K562 (cell line): ENCODE data around the gene ANO8. TPM values are rescaled to one million over a fixed set of nuclear protein-coding genes. Genes with fewer than 3 reads are reported as not detected.

Source experiments
- ASH1L ChIP-seq: fragments of 450-650 bp; IDR thresholded peaks from 2 replicates; pipeline ENCODE4 v1.6.1; 2018; ENCODE audit warnings: borderline replicate concordance, mild to moderate bottlenecking, low read depth; ENCODE audit not compliant: partially characterized antibody
- CEBPB ChIP-seq: fragments of 450-650 bp; IDR thresholded peaks from 2 replicates; pipeline ENCODE4 v1.6.1; 2016; ENCODE audit warnings: missing genetic modification characterization, missing compliant biosample characterization
- DACH1 ChIP-seq: fragments of 450-650 bp; IDR thresholded peaks from 2 replicates; pipeline ENCODE4 v1.6.1; 2018; ENCODE audit not compliant: partially characterized antibody
- DMBX1 ChIP-seq: fragments of 250-450 bp; sonication (Bioruptor Pico); IDR thresholded peaks from 2 replicates; pipeline ENCODE4 v1.8.0; 2022; ENCODE audit warnings: inconsistent platforms, mild to moderate bottlenecking, moderate library complexity, borderline replicate concordance
- EZH2 ChIP-seq: IDR thresholded peaks from 2 replicates; pipeline ENCODE4 v1.6.1; 2012; ENCODE audit warnings: low read depth, mild to moderate bottlenecking, inconsistent platforms, low read length, borderline replicate concordance
- HDGF ChIP-seq: fragments of 450-650 bp; IDR thresholded peaks from 2 replicates; pipeline ENCODE4 v1.6.1; 2016
- HNRNPL ChIP-seq: fragments of 200-400 bp; formaldehyde crosslinking; IDR thresholded peaks from 2 replicates; pipeline ENCODE4 v1.6.1; 2017; ENCODE audit warnings: low read depth, mild to moderate bottlenecking, low read length
- KAT8 ChIP-seq: fragments of 450-650 bp; IDR thresholded peaks from 2 replicates; pipeline ENCODE4 v1.6.1; 2016; ENCODE audit warnings: low read depth, mild to moderate bottlenecking
- MTA2 ChIP-seq: fragments of 450-650 bp; IDR thresholded peaks from 2 replicates; pipeline ENCODE4 v1.6.1; 2016; ENCODE audit warnings: low read depth
- NELFE ChIP-seq: IDR thresholded peaks from 2 replicates; pipeline ENCODE4 v1.6.1; 2011; ENCODE audit warnings: mild to moderate bottlenecking; ENCODE audit not compliant: insufficient read depth, insufficient read length
- NEUROD1 ChIP-seq: fragments of 150-350 bp; IDR thresholded peaks from 2 replicates; pipeline ENCODE4 v1.6.1; 2014; ENCODE audit warnings: borderline replicate concordance, low read length, low read depth; ENCODE audit not compliant: partially characterized antibody
- NFXL1 ChIP-seq: fragments of 450-650 bp; formaldehyde crosslinking; IDR thresholded peaks from 2 replicates; pipeline ENCODE4 v1.4.0; 2021; ENCODE audit warnings: mild to moderate bottlenecking
- NR1H2 ChIP-seq: sonication (generic); formaldehyde crosslinking; IDR thresholded peaks from 2 replicates; pipeline ENCODE4 v1.4.0; 2020; ENCODE audit warnings: mild to moderate bottlenecking, missing genetic modification reagents
- POLR3G ChIP-seq: IDR thresholded peaks from 2 replicates; pipeline ENCODE4 v1.6.1; 2011; ENCODE audit not compliant: insufficient read length, insufficient replicate concordance; ENCODE audit errors: extremely low read depth
- SFPQ ChIP-seq: fragments of 200-400 bp; formaldehyde crosslinking; IDR thresholded peaks from 2 replicates; pipeline ENCODE4 v1.6.1; 2017; ENCODE audit warnings: mild to moderate bottlenecking, low read depth, low read length, moderate library complexity
- SNRNP70 ChIP-seq: fragments of 200-400 bp; formaldehyde crosslinking; optimal IDR thresholded peaks from 2 replicates; pipeline ENCODE3; 2017; ENCODE audit warnings: low read depth, low read length
- SRSF3 ChIP-seq: fragments of 200-400 bp; formaldehyde crosslinking; IDR thresholded peaks from 2 replicates; pipeline ENCODE4 v1.6.1; 2016; ENCODE audit warnings: mild to moderate bottlenecking, low read length, moderate library complexity; ENCODE audit not compliant: insufficient read depth
- THRAP3 ChIP-seq: fragments of 450-650 bp; IDR thresholded peaks from 2 replicates; pipeline ENCODE4 v1.6.1; 2016; ENCODE audit warnings: mild to moderate bottlenecking, inconsistent platforms, borderline replicate concordance
- ZFPM2 ChIP-seq: fragments of 250-450 bp; sonication (Bioruptor Pico); IDR thresholded peaks from 2 replicates; pipeline ENCODE4 v1.5.1; 2022; ENCODE audit warnings: mild to moderate bottlenecking
- ZNF717 ChIP-seq: fragments of 250-450 bp; sonication (Bioruptor Pico); IDR thresholded peaks from 2 replicates; pipeline ENCODE4 v1.5.0; 2021
- ZNF780A ChIP-seq: fragments of 250-450 bp; sonication (Bioruptor Pico); IDR thresholded peaks from 2 replicates; pipeline ENCODE4 v1.5.0; 2021; ENCODE audit warnings: mild to moderate bottlenecking
- polyA plus RNA-seq, 8 experiments: library from polyadenylated mRNA; depleted of rRNA in 4 of 8; stranded (reverse) in 5 of 8; unstranded in 3 of 8; fragments of >200 nt; fragmentation: Nextera tagmentation in 2 of 8; fragmentation: Illumina TruSeq in 1 of 8; extraction: Ambion mirVana in 2 of 8; extraction: Trizol in 1 of 8; gene quantifications; 2 replicates each; pipeline versions ENCODE4 v1.2.1 to v1.2.3, GENCODE V29; 2011 to 2014; ENCODE audit warnings: inconsistent platforms in 1 of 8, missing spikeins in 1 of 8
- total RNA-seq, 7 experiments: library from RNA; depleted of rRNA in 6 of 7; stranded (reverse); fragments of >200 nt in 6 of 7; fragmentation: Illumina TruSeq in 2 of 7; extraction: Trizol in 2 of 7; gene quantifications; 2 replicates each; pipeline versions ENCODE4 v1.2.1 to v1.2.3, GENCODE V29; 2011 to 2021; ENCODE audit warnings: low replicate concordance in 1 of 7
- TF ChIP-seq, protein P1 (sequence below): fragments of 450-650 bp; IDR thresholded peaks from 2 replicates; pipeline ENCODE4 v1.6.1; 2017; ENCODE audit warnings: antibody characterized with exemption, mild to moderate bottlenecking

The ANO8 gene
- total and polyA plus RNA-seq, 9 of the 15 experiments (the other 6 are each of a cell fraction or from before 2014, with no cell fraction given), result 0.07 to 7.6 (median 2.3) TPM; not detected in 1

- TF ChIP-seq, protein P1, sequence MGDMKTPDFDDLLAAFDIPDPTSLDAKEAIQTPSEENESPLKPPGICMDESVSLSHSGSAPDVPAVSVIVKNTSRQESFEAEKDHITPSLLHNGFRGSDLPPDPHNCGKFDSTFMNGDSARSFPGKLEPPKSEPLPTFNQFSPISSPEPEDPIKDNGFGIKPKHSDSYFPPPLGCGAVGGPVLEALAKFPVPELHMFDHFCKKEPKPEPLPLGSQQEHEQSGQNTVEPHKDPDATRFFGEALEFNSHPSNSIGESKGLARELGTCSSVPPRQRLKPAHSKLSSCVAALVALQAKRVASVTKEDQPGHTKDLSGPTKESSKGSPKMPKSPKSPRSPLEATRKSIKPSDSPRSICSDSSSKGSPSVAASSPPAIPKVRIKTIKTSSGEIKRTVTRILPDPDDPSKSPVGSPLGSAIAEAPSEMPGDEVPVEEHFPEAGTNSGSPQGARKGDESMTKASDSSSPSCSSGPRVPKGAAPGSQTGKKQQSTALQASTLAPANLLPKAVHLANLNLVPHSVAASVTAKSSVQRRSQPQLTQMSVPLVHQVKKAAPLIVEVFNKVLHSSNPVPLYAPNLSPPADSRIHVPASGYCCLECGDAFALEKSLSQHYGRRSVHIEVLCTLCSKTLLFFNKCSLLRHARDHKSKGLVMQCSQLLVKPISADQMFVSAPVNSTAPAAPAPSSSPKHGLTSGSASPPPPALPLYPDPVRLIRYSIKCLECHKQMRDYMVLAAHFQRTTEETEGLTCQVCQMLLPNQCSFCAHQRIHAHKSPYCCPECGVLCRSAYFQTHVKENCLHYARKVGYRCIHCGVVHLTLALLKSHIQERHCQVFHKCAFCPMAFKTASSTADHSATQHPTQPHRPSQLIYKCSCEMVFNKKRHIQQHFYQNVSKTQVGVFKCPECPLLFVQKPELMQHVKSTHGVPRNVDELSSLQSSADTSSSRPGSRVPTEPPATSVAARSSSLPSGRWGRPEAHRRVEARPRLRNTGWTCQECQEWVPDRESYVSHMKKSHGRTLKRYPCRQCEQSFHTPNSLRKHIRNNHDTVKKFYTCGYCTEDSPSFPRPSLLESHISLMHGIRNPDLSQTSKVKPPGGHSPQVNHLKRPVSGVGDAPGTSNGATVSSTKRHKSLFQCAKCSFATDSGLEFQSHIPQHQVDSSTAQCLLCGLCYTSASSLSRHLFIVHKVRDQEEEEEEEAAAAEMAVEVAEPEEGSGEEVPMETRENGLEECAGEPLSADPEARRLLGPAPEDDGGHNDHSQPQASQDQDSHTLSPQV, result no peak
- no peak for TF ChIP-seq ZNF780A
- no peak for TF ChIP-seq ZFPM2 (CRISPR knock-in tag)
- TF ChIP-seq POLR3G, result no peak
- TF ChIP-seq NFXL1, result no peak
- no peak for TF ChIP-seq ASH1L
- TF ChIP-seq SFPQ, result no peak
- 0 out of 2 replicates have a peak, but pooled peaks have one; percentile 35 for TF ChIP-seq CEBPB
- TF ChIP-seq DMBX1 (CRISPR knock-in tag), result 0 out of 2 replicates have a peak, but pooled peaks have one; percentile 39
- no peak for TF ChIP-seq SRSF3
- TF ChIP-seq EZH2, result no peak
- peak; percentile 72 for TF ChIP-seq DACH1
- TF ChIP-seq NR1H2 (CRISPR knock-in tag), result no peak
- peak; percentile 97 for TF ChIP-seq HDGF
- no peak for TF ChIP-seq MTA2
- TF ChIP-seq NEUROD1, result peak; percentile 43
- TF ChIP-seq THRAP3, result no peak
- TF ChIP-seq HNRNPL, result no peak
- no peak for TF ChIP-seq NELFE
- TF ChIP-seq KAT8, result no peak
- TF ChIP-seq SNRNP70, result no peak
- no peak for TF ChIP-seq ZNF717
These were observed 843 bp downstream of the ANO8 start (continued) for GRCh38 chr19:17333611-17334413.
